ENCODE data around the gene EFHC1. TPM values are rescaled to one million over a fixed set of nuclear protein-coding genes. Genes with fewer than 3 reads are reported as not detected.

Gene EFHC1
- total and polyA plus RNA-seq, 4 donors = 15.7 to 81.7 (median 35.5) TPM

DNA sequence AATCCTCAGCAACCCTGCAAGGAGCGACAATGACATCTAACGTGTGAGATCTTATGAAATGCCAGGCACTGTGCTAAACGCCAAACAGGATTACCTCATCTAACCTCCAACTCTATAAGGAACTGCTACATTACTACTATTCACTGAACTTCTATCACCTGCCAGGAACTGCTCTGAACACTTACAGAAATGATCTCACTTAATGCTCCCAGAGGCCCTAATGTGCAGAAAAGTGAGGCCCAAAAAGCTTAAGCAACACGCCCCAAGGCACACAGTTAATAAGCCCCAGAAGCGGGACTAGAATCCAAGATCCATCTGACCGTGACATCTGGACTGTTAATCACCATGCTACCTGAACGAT is 128.2 kb downstream of the EFHC1 start:
- H3K27ac ChIP-seq (ENCODE audit: low read depth in 1 of 2, low read length in 1 of 2) = no peak overlapping the region
- H3K4me3 ChIP-seq = no peak overlapping the region
- peaks cover 37 to 58% (median 41%) of the 10 kb centered on the region in 5 donors for H3K4me1 ChIP-seq (ENCODE audit: control insufficient read depth in 5 of 5, insufficient read depth in 5 of 5, low read length in 5 of 5)
- peaks cover 0 to 4% (median 0%) of the 10 kb centered on the region in 4 donors for H3K36me3 ChIP-seq (ENCODE audit: control insufficient read depth in 4 of 4, insufficient read depth in 4 of 4, low read length in 4 of 4)
- no peaks in the 10 kb centered on the region for H3K9me3 ChIP-seq (ENCODE audit: control insufficient read depth in 4 of 4, insufficient read depth in 3 of 4, low read length in 3 of 4)
- no peak for ATAC-seq (ENCODE audit: insufficient read depth, low FRiP score)
- TF ChIP-seq, protein P1, sequence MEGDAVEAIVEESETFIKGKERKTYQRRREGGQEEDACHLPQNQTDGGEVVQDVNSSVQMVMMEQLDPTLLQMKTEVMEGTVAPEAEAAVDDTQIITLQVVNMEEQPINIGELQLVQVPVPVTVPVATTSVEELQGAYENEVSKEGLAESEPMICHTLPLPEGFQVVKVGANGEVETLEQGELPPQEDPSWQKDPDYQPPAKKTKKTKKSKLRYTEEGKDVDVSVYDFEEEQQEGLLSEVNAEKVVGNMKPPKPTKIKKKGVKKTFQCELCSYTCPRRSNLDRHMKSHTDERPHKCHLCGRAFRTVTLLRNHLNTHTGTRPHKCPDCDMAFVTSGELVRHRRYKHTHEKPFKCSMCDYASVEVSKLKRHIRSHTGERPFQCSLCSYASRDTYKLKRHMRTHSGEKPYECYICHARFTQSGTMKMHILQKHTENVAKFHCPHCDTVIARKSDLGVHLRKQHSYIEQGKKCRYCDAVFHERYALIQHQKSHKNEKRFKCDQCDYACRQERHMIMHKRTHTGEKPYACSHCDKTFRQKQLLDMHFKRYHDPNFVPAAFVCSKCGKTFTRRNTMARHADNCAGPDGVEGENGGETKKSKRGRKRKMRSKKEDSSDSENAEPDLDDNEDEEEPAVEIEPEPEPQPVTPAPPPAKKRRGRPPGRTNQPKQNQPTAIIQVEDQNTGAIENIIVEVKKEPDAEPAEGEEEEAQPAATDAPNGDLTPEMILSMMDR (IDR thresholded peaks at IDR 0.05; ENCODE audit: control extremely low read depth, extremely low read depth) = no peak
- no peak overlapping the region for H3K9ac ChIP-seq (ENCODE audit: insufficient read depth in 1 of 2, low read length in 2 of 2)
- no peak for DNase-seq
- WGBS, 2 donors = 74 to 83% methylated on average over 7 of the region's 7 CpGs
- no peaks in the 10 kb centered on the region for H3K27me3 ChIP-seq (ENCODE audit: control insufficient read depth in 3 of 3, insufficient read depth in 3 of 3, low read length in 2 of 3)

DNA sequence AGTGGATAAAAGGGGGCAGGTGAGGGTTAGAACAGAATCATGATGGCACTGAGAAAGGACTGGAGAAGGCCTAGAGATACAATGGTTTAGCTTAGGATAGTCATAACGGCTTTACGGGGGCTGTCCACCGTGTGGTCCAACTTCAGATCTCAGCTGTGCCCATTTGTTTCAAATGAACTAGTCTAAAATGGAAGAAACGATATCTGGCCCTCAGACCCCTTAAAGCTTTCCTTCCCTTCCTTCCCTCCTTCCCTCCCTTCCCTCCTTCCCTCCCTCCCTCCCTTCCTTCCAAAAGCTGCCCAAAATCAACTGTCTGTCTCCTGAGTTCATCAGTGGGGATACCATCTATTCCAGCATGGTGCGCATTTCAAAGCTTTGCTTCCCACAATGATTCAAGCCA is 128.9 kb downstream of the EFHC1 start:
- TF ChIP-seq, protein P1 (IDR thresholded peaks at IDR 0.05; ENCODE audit: control extremely low read depth, extremely low read depth) = no peak
- WGBS, 2 donors = 97 to 98% methylated on average over 5 of the region's 5 CpGs
- H3K4me1 ChIP-seq (ENCODE audit: control insufficient read depth in 5 of 5, insufficient read depth in 5 of 5, low read length in 5 of 5) = peaks cover 32 to 52% (median 38%) of the 10 kb centered on the region in 5 donors
- no peak overlapping the region for H3K27ac ChIP-seq (ENCODE audit: low read depth in 1 of 2, low read length in 1 of 2)
- H3K9me3 ChIP-seq (ENCODE audit: control insufficient read depth in 4 of 4, insufficient read depth in 3 of 4, low read length in 3 of 4) = no peaks in the 10 kb centered on the region
- peaks cover 0 to 4% (median 0%) of the 10 kb centered on the region in 4 donors for H3K36me3 ChIP-seq (ENCODE audit: control insufficient read depth in 4 of 4, insufficient read depth in 4 of 4, low read length in 4 of 4)
- no peak overlapping the region for H3K4me3 ChIP-seq
- H3K27me3 ChIP-seq (ENCODE audit: control insufficient read depth in 3 of 3, insufficient read depth in 3 of 3, low read length in 2 of 3) = no peaks in the 10 kb centered on the region
- H3K9ac ChIP-seq (ENCODE audit: insufficient read depth in 1 of 2, low read length in 2 of 2) = no peak overlapping the region
- DNase-seq = no peak
- ATAC-seq (ENCODE audit: insufficient read depth, low FRiP score) = no peak

DNA sequence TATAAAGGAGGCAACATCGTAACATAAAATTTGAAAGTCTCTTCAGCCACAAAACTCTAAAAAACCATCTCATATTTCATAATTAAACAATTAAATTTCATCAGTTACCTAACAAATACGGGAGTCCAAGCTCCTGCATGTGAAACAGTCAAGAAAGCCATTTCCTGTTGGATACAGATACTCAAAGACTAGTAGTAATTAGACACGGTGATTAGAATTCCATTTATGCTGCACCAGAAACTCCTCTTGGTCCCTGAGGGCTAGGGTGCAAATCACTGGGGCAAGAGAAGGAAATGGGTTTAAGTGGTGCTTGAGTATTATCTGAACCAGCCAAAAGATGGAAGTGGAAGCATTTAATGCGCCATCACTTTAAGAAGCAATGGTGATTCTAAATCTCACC is 129.3 kb downstream of the EFHC1 start:
- peaks cover 0 to 4% (median 0%) of the 10 kb centered on the region in 4 donors for H3K36me3 ChIP-seq (ENCODE audit: control insufficient read depth in 4 of 4, insufficient read depth in 4 of 4, low read length in 4 of 4)
- H3K4me1 ChIP-seq (ENCODE audit: control insufficient read depth in 5 of 5, insufficient read depth in 5 of 5, low read length in 5 of 5) = peaks cover 31 to 48% (median 35%) of the 10 kb centered on the region in 5 donors
- TF ChIP-seq, protein P1 (IDR thresholded peaks at IDR 0.05; ENCODE audit: control extremely low read depth, extremely low read depth) = no peak
- H3K27ac ChIP-seq (ENCODE audit: low read depth in 1 of 2, low read length in 1 of 2) = no peak overlapping the region
- 54 to 79% methylated on average over 4 of the region's 4 CpGs for WGBS, 2 donors
- H3K27me3 ChIP-seq (ENCODE audit: control insufficient read depth in 3 of 3, insufficient read depth in 3 of 3, low read length in 2 of 3) = no peaks in the 10 kb centered on the region
- H3K9ac ChIP-seq (ENCODE audit: insufficient read depth in 1 of 2, low read length in 2 of 2) = no peak overlapping the region
- DNase-seq (no peak), ATAC-seq (ENCODE audit: insufficient read depth, low FRiP score) (no peak)
- no peak overlapping the region for H3K4me3 ChIP-seq
- no peaks in the 10 kb centered on the region for H3K9me3 ChIP-seq (ENCODE audit: control insufficient read depth in 4 of 4, insufficient read depth in 3 of 4, low read length in 3 of 4)

DNA sequence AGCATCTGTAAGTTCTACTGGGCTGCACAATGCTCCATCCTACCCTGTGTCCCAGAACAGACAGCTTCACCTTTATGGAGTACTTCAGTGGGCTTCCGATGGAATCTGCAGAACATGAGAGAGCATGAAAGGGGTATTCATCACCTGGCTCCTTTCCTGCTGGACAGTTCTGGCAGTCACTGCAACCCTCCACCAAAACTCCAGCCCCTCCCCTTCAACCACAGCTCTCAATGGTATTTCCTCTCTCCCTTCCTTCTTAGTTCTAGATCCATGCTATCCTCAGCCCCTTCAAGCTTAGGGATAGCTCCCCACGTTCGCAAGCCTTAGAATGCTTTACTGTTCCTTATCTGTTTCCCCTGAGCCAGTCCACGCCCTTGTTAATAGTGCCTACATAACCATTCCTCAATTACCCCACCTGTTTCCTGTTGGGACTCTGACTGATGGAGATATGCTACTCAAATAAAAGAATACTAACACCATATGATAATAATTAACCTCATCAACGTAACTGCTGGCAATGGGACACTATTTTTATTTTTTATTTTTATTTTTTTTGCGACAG is 130.0 kb downstream of the EFHC1 start:
- Histone ChIP-seq H3K27me3 (ENCODE audit: control insufficient read depth in 3 of 3, insufficient read depth in 3 of 3, low read length in 2 of 3) (no peaks in the 10 kb centered on the region), H3K36me3 (ENCODE audit: control insufficient read depth in 4 of 4, insufficient read depth in 4 of 4, low read length in 4 of 4) (peaks cover 0 to 4% (median 0%) of the 10 kb centered on the region in 4 donors), H3K4me1 (ENCODE audit: control insufficient read depth in 5 of 5, insufficient read depth in 5 of 5, low read length in 5 of 5) (peaks cover 25 to 45% (median 35%) of the 10 kb centered on the region in 5 donors), H3K27ac (ENCODE audit: low read depth in 1 of 2, low read length in 1 of 2) (peak overlapping the region in 1 of 2 donors; percentile 9), H3K9ac (ENCODE audit: insufficient read depth in 1 of 2, low read length in 2 of 2) (no peak overlapping the region), H3K9me3 (ENCODE audit: control insufficient read depth in 4 of 4, insufficient read depth in 3 of 4, low read length in 3 of 4) (no peaks in the 10 kb centered on the region), H3K4me3 (no peak overlapping the region)
- ATAC-seq (ENCODE audit: insufficient read depth, low FRiP score) (no peak), DNase-seq (no peak)
- TF ChIP-seq, protein P1 (IDR thresholded peaks at IDR 0.05; ENCODE audit: control extremely low read depth, extremely low read depth) = no peak
- 48 to 56% methylated on average over 6 of the region's 6 CpGs for WGBS, 2 donors

Measured in lung (tissue), 12 donors.